Stomach (tissue), 9 donors: ENCODE measurements around the gene NR3C1. TPM values are rescaled to one million over a fixed set of nuclear protein-coding genes. Genes with fewer than 3 reads are reported as not detected.

Source experiments
- DNase-seq, 2 donors: peaks; one replicate each; pipeline versions ENCODE4 v3.0.0 to v3.0.0-alpha.2; 2013 to 2019
- H3K27ac ChIP-seq, 5 donors: fragments of 200-600 bp in 4 of 5; sonication (generic) in 4 of 5; one replicate each; pipeline ENCODE4 v1.5.1; 2013 to 2019; ENCODE audit warnings: mild to moderate bottlenecking in 1 of 5, moderate library complexity in 1 of 5
- H3K27me3 ChIP-seq, 3 donors: fragments of 200-600 bp; sonication (generic); one replicate each; pipeline ENCODE4 v1.5.1; 2017 to 2019; ENCODE audit warnings: mixed run types in 1 of 3
- H3K36me3 ChIP-seq, 4 donors: fragments of 200-600 bp; sonication (generic); 1 replicate in 3 of 4; 2 replicates in 1 of 4; pipeline ENCODE4 v1.5.1; 2016 to 2019
- H3K4me1 ChIP-seq, 4 donors: fragments of 200-600 bp; sonication (generic); one replicate each; pipeline ENCODE4 v1.5.1; 2016 to 2019
- H3K4me3 ChIP-seq, 4 donors: fragments of 200-600 bp; sonication (generic) in 3 of 4; one replicate each; pipeline ENCODE4 v1.5.1; 2016 to 2019; ENCODE audit warnings: mild to moderate bottlenecking in 1 of 4
- H3K9me3 ChIP-seq, 4 donors: fragments of 200-600 bp; sonication (generic); one replicate each; pipeline ENCODE4 v1.5.1; 2016 to 2019
- EP300 ChIP-seq: sonication (generic); formaldehyde crosslinking; IDR thresholded peaks from one replicate; pipeline ENCODE4 v1.6.1; 2017; ENCODE audit warnings: antibody characterized with exemption
- POLR2A ChIP-seq, 4 donors: fragments of 450-650 bp; IDR thresholded peaks; one replicate each; pipeline ENCODE4 v1.6.1; 2016; ENCODE audit warnings: antibody characterized with exemption in 4 of 4, control low read depth in 2 of 4, mild to moderate bottlenecking in 1 of 4, moderate library complexity in 1 of 4
- POLR2AphosphoS5 ChIP-seq, 3 donors: sonication (generic); formaldehyde crosslinking; IDR thresholded peaks; one replicate each; pipeline ENCODE4 v1.6.1; 2016; ENCODE audit warnings: antibody characterized with exemption in 3 of 3
- WGBS, 5 donors: extraction: QIAGEN DNeasy Blood & Tissue Kit in 3 of 5; methylation state at CpG; one replicate each; pipeline versions ENCODE4 v1.1.5 to v1.1.7; 2013 to 2018; 5-methylcytosine and 5-hydroxymethylcytosine counted together
- intact Hi-C: fragments of 100-400 bp; cut with DNase I; formaldehyde crosslinking; loops from one replicate; pipeline ENCODE4 v1.15.1; 2023; ENCODE audit warnings: low total_unique reads
- polyA plus RNA-seq, 3 donors: library from polyadenylated mRNA; stranded (reverse); fragments of 200-250 nt; gene quantifications; one replicate each; pipeline ENCODE4 v1.2.3, GENCODE V29; 2013
- total RNA-seq, 5 donors: library from RNA; depleted of rRNA; stranded (reverse); fragments of >200 nt; gene quantifications; one replicate each; pipeline versions ENCODE4 v1.1.0 to v1.2.3, GENCODE V29; 2014 to 2016
- TF ChIP-seq, protein P1 (sequence below), 7 experiments: fragments of 450-650 bp in 4 of 7; fragments of 200-600 bp in 3 of 7; sonication (generic) in 3 of 7; IDR thresholded peaks; one replicate each; pipeline ENCODE4 v1.5.1; 2016 to 2019; ENCODE audit warnings: antibody characterized with exemption in 7 of 7, control low read depth in 2 of 7, mild to moderate bottlenecking in 1 of 7
- donor health status: healthy with polysubstance abuse.
- donor health status: Bipolar disorder and iron deficiency.
- donor health status: healthy.

NR3C1 gene
- total and polyA plus RNA-seq, 8 donors = 6.4 to 82.8 (median 15.8) TPM

DNA sequence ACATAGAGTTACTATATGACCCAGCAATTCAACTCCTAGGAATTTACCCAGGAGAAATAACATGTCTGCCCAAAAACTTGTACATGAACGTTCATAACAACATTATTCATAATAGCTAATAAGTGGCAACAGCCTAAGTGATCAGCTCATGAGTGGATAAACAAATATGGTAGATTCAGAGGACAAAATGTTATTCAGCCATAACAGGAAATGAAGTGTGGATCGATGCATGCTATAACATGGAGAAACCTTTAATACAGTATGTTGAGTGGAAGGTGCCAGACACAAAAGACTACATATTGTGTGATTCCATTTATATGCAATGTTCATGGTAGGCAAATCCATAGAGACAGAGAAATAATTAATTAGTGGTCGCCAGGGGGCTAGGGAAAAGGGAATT lies 22.3 kb upstream of the NR3C1 start:
- H3K4me3 ChIP-seq = no peak overlapping the region
- no peak overlapping the region for H3K27ac ChIP-seq
- no peaks in the 10 kb centered on the region for H3K4me1 ChIP-seq
- no peaks in the 10 kb centered on the region for H3K9me3 ChIP-seq
- H3K27me3 ChIP-seq = no peaks in the 10 kb centered on the region
- intact Hi-C loops = no loop called here
- no peak for DNase-seq
- TF ChIP-seq, protein P1, sequence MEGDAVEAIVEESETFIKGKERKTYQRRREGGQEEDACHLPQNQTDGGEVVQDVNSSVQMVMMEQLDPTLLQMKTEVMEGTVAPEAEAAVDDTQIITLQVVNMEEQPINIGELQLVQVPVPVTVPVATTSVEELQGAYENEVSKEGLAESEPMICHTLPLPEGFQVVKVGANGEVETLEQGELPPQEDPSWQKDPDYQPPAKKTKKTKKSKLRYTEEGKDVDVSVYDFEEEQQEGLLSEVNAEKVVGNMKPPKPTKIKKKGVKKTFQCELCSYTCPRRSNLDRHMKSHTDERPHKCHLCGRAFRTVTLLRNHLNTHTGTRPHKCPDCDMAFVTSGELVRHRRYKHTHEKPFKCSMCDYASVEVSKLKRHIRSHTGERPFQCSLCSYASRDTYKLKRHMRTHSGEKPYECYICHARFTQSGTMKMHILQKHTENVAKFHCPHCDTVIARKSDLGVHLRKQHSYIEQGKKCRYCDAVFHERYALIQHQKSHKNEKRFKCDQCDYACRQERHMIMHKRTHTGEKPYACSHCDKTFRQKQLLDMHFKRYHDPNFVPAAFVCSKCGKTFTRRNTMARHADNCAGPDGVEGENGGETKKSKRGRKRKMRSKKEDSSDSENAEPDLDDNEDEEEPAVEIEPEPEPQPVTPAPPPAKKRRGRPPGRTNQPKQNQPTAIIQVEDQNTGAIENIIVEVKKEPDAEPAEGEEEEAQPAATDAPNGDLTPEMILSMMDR (IDR thresholded peaks at IDR 0.05) = no peak
- no peak for TF ChIP-seq POLR2AphosphoS5 (IDR thresholded peaks at IDR 0.05)
- TF ChIP-seq POLR2A (IDR thresholded peaks at IDR 0.05) = no peak
- no peak for TF ChIP-seq EP300
- WGBS, 5 donors = 84 to 90% (median 89%) methylated on average over 3 of the region's 3 CpGs
- no peaks in the 10 kb centered on the region for H3K36me3 ChIP-seq

DNA sequence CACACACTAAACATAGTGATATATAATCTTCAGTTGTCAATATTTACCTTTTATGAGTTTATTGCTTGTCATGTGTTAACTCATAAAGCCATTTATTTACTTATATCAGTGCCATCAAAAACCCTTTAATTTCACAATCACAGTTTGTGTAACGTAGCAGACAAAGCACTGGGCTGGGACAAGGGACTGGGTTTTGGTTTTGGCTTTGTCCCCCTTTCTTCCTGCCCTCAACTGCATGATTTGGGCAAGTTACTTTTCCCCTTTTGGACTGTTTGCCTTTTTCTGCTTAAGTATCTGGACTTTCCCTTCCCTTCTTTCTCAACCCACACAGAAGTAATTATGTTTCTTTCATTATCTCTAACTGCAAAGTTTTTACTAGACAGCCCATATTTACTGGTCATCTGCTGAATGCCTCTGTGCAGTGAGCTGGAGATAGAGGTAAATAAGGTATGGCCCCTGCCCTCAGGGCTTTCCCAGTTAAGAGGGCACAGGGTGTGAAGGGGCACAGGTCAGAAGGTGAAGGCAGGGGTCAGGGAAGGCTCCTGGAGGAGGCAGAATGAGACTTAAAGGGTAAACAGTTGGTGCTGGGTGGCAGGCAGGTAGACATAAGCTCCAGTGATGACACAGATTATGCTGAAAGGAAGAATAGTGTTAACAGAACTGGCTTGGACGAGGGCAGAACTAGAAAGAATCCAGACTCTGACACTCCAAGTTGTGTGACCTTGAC lies 14.8 kb upstream of the NR3C1 start:
- no peak overlapping the region for H3K4me3 ChIP-seq
- H3K4me1 ChIP-seq = peaks cover 0 to 20% (median 16%) of the 10 kb centered on the region in 4 donors
- 33 to 59% (median 46%) methylated on average over 2 of the region's 2 CpGs for WGBS, 5 donors
- intact Hi-C loops = no loop called here
- H3K36me3 ChIP-seq = no peaks in the 10 kb centered on the region
- H3K27me3 ChIP-seq = no peaks in the 10 kb centered on the region
- TF ChIP-seq, protein P1 (IDR thresholded peaks at IDR 0.05) = no peak
- no peak for TF ChIP-seq EP300
- TF ChIP-seq POLR2AphosphoS5 (IDR thresholded peaks at IDR 0.05) = no peak
- TF ChIP-seq POLR2A (IDR thresholded peaks at IDR 0.05) = no peak
- no peak overlapping the region for H3K27ac ChIP-seq
- H3K9me3 ChIP-seq = no peaks in the 10 kb centered on the region
- peak in 1 of 2 donors; percentile 19 for DNase-seq

DNA sequence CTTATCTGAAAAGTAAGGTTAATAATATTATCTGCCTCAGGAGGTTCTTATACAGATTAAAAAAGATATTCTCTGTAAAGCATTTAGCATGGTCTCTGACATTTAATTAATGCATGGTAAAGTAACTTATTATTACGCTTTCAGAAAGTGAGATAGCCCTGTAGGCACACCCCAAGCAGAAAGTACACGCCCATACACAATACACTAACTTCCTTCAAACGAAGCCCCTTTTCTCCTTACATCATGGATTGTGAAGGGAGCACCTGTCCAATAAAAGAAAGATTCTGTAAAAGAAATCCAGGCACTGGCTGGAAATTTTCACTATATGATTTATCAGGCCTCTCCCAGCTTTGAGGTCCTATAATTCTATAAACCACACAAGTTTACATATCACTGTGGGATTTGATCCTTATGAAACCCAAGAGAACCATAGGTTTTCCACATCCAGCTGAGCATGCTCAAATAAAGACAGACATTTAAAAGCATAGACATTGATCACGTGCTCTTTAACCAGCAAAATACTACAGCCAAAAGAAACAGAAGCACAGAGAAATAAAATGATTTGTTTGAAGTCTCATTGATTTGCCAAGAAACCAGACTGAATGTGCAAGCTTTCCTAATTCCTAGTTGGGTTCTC lies 14.1 kb upstream of the NR3C1 start:
- Histone ChIP-seq H3K4me3 (no peak overlapping the region), H3K27me3 (no peaks in the 10 kb centered on the region), H3K9me3 (no peaks in the 10 kb centered on the region), H3K4me1 (peaks cover 0 to 20% (median 16%) of the 10 kb centered on the region in 4 donors), H3K27ac (no peak overlapping the region), H3K36me3 (no peaks in the 10 kb centered on the region)
- 32 to 64% (median 53%) methylated on average over 4 of the region's 4 CpGs for WGBS, 5 donors
- intact Hi-C loops = no loop called here
- TF ChIP-seq EP300 = no peak
- TF ChIP-seq, protein P1 (IDR thresholded peaks at IDR 0.05) = no peak
- TF ChIP-seq POLR2AphosphoS5 (IDR thresholded peaks at IDR 0.05) = no peak
- no peak for TF ChIP-seq POLR2A (IDR thresholded peaks at IDR 0.05)
- DNase-seq = no peak

DNA sequence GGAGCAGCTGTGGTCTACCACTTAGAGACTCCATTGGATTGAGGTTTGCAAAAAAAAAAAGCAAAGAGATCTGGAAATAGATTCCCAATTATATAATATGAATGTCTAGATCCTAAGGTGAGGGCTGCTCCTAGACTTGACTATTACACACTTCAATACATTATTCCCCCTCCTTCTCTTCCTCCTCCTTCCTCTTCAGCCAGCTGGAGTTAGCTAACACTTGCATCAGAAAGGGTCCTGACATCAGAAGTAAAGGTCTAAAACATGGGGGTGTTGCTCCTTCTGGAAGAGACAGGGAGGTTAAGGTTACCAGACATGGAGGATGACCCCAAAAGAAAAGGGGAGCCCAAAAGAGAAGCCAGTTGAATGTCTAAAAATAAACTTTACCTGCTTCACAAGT lies 12.9 kb upstream of the NR3C1 start:
- H3K4me3 ChIP-seq = no peak overlapping the region
- H3K27me3 ChIP-seq = no peaks in the 10 kb centered on the region
- peaks cover 0 to 20% (median 16%) of the 10 kb centered on the region in 4 donors for H3K4me1 ChIP-seq
- no peak for DNase-seq
- TF ChIP-seq, protein P1 (IDR thresholded peaks at IDR 0.05) = no peak
- no peak for TF ChIP-seq POLR2AphosphoS5 (IDR thresholded peaks at IDR 0.05)
- TF ChIP-seq POLR2A (IDR thresholded peaks at IDR 0.05) = no peak
- no peak for TF ChIP-seq EP300
- H3K27ac ChIP-seq = no peak overlapping the region
- intact Hi-C loops = no loop called here
- no peaks in the 10 kb centered on the region for H3K36me3 ChIP-seq
- H3K9me3 ChIP-seq = no peaks in the 10 kb centered on the region
